HepG2 (cell line): Measurements from ENCODE around the gene LINS1. TPM values are rescaled to one million over a fixed set of nuclear protein-coding genes. Genes with fewer than 3 reads are reported as not detected.
A peak's percentile ranks its signal among the peaks of the same experiment; 100 is the strongest.

Experiments used
- ADNP ChIP-seq: sonication (generic); formaldehyde crosslinking; IDR thresholded peaks from 2 replicates; pipeline ENCODE4 v1.4.0; 2020; ENCODE audit warnings: missing genetic modification reagents
- CREBL2 ChIP-seq: sonication (generic); formaldehyde crosslinking; IDR thresholded peaks from 2 replicates; pipeline ENCODE4 v1.8.1; 2023; ENCODE audit warnings: missing genetic modification reagents, mild to moderate bottlenecking, borderline replicate concordance
- FOXA3 ChIP-seq: IDR thresholded peaks from 2 replicates; pipeline ENCODE4 v1.6.1; 2016; ENCODE audit warnings: missing genetic modification reagents, missing compliant biosample characterization
- FUBP1 ChIP-seq: sonication (generic); formaldehyde crosslinking; IDR thresholded peaks from 2 replicates; pipeline ENCODE4 v1.5.1; 2020; ENCODE audit warnings: missing genetic modification reagents, mild to moderate bottlenecking, borderline replicate concordance
- GZF1 ChIP-seq: sonication (generic); formaldehyde crosslinking; IDR thresholded peaks from 2 replicates; pipeline ENCODE4 v1.5.1; 2020; ENCODE audit warnings: mild to moderate bottlenecking, missing genetic modification reagents
- IKZF1 ChIP-seq: fragments of 450-650 bp; IDR thresholded peaks from 2 replicates; pipeline ENCODE4 v1.7.1; 2016
- JUNB ChIP-seq: sonication (generic); formaldehyde crosslinking; IDR thresholded peaks from 2 replicates; pipeline ENCODE4 v1.8.0; 2022; ENCODE audit warnings: missing genetic modification reagents, mild to moderate bottlenecking, borderline replicate concordance
- MIXL1 ChIP-seq: IDR thresholded peaks from 2 replicates; pipeline ENCODE4 v1.6.1; 2016
- MLLT10 ChIP-seq: sonication (generic); formaldehyde crosslinking; IDR thresholded peaks from 2 replicates; pipeline ENCODE4 v1.4.0; 2020; ENCODE audit warnings: missing genetic modification reagents
- NFE2L2 ChIP-seq: fragments of 150-350 bp; IDR thresholded peaks from 2 replicates; pipeline ENCODE4 v1.6.1; 2014; ENCODE audit warnings: low read length
- NR2C2 ChIP-seq: sonication (generic); formaldehyde crosslinking; IDR thresholded peaks from 2 replicates; pipeline ENCODE4 v1.4.0; 2020; ENCODE audit warnings: missing genetic modification reagents, mild to moderate bottlenecking, moderate library complexity, borderline replicate concordance
- PRPF4 ChIP-seq: fragments of 200-400 bp; formaldehyde crosslinking; IDR thresholded peaks from 2 replicates; pipeline ENCODE4 v1.6.1; 2016; ENCODE audit warnings: low read length, low read depth; ENCODE audit not compliant: poor library complexity, severe bottlenecking
- RAD21 ChIP-seq: fragments of 450-650 bp; formaldehyde crosslinking; IDR thresholded peaks from 2 replicates; pipeline ENCODE4 v1.5.0; 2020; ENCODE audit warnings: mild to moderate bottlenecking
- RNF2 ChIP-seq: fragments of 450-650 bp; conservative IDR thresholded peaks from 2 replicates; pipeline ENCODE4 v1.6.1; 2016; ENCODE audit warnings: low read depth
- SAFB2 ChIP-seq: sonication (generic); formaldehyde crosslinking; IDR thresholded peaks from 2 replicates; pipeline ENCODE4 v1.5.1; 2020; ENCODE audit warnings: missing genetic modification reagents, low read depth, mild to moderate bottlenecking, borderline replicate concordance
- SOX6 ChIP-seq, 2 experiments: fragments of 450-650 bp in 1 of 2; sonication (generic) in 1 of 2; formaldehyde crosslinking in 1 of 2; IDR thresholded peaks; 2 replicates each; pipeline versions ENCODE4 v1.4.0 to v1.6.1; 2017 to 2020; ENCODE audit warnings: antibody characterized with exemption in 1 of 2, mild to moderate bottlenecking in 1 of 2, missing genetic modification reagents in 1 of 2
- TEAD3 ChIP-seq: optimal IDR thresholded peaks from 2 replicates; pipeline ENCODE3; 2016; ENCODE audit warnings: borderline replicate concordance
- TRIM22 ChIP-seq: fragments of 450-650 bp; IDR thresholded peaks from 2 replicates; pipeline ENCODE4 v1.6.1; 2017
- ZKSCAN1 ChIP-seq: fragments of 150-350 bp; IDR thresholded peaks from 2 replicates; pipeline ENCODE4 v1.6.1; 2014; ENCODE audit warnings: low read length
- ZNF138 ChIP-seq: sonication (generic); formaldehyde crosslinking; IDR thresholded peaks from 2 replicates; pipeline ENCODE4 v1.5.0; 2020; ENCODE audit warnings: mild to moderate bottlenecking, low read depth, missing genetic modification reagents
- ZNF180 ChIP-seq: sonication (generic); formaldehyde crosslinking; IDR thresholded peaks from 2 replicates; pipeline ENCODE4 v1.4.0; 2020; ENCODE audit warnings: low read depth, missing genetic modification reagents, borderline replicate concordance
- ZNF225 ChIP-seq: sonication (generic); formaldehyde crosslinking; IDR thresholded peaks from 2 replicates; pipeline ENCODE4 v1.4.0; 2020; ENCODE audit warnings: mild to moderate bottlenecking, missing genetic modification reagents
- ZNF24 ChIP-seq: fragments of 450-650 bp; IDR thresholded peaks from 2 replicates; pipeline ENCODE4 v1.6.1; 2017; ENCODE audit warnings: antibody characterized with exemption, mild to moderate bottlenecking
- ZNF33B ChIP-seq: sonication (generic); formaldehyde crosslinking; IDR thresholded peaks from 2 replicates; pipeline ENCODE4 v1.5.1; 2020; ENCODE audit warnings: mild to moderate bottlenecking, missing genetic modification reagents
- ZNF512 ChIP-seq: sonication (generic); formaldehyde crosslinking; IDR thresholded peaks from 2 replicates; pipeline ENCODE4 v1.4.0; 2020; ENCODE audit warnings: mild to moderate bottlenecking, missing genetic modification reagents
- ZNF552 ChIP-seq: sonication (generic); formaldehyde crosslinking; IDR thresholded peaks from 2 replicates; pipeline ENCODE4 v1.9.0; 2022; ENCODE audit warnings: missing genetic modification reagents, mild to moderate bottlenecking, borderline replicate concordance
- polyA plus RNA-seq, 8 experiments: library from polyadenylated mRNA; depleted of rRNA in 3 of 8; stranded (reverse) in 7 of 8; unstranded in 1 of 8; fragments of >200 nt; fragmentation: Illumina TruSeq in 4 of 8; extraction: Trizol in 4 of 8; gene quantifications; 2 replicates each; pipeline versions ENCODE4 v1.2.1 to v1.2.3, GENCODE V29; 2011 to 2016; ENCODE audit warnings: low read depth in 4 of 8, missing spikeins in 1 of 8, mixed read lengths in 1 of 8; ENCODE audit not compliant: insufficient read depth in 1 of 8
- total RNA-seq, 5 experiments: library from RNA; depleted of rRNA; stranded (reverse); fragments of >200 nt; fragmentation: Illumina TruSeq; extraction: Trizol; gene quantifications; 2 replicates each; pipeline ENCODE4 v1.2.3, GENCODE V29; 2016; ENCODE audit warnings: low read depth in 1 of 5

LINS1 gene
- total and polyA plus RNA-seq, 2 of the 13 experiments (the other 11 are each of a cell fraction or from before 2014, with no cell fraction given): 9.8 to 10.4 TPM

GRCh38 chr15:100602064-100602822 lies at the start of gene LINS1, which contains the start of gene ASB7 (continued):
- no peak for TF ChIP-seq ZNF138 (CRISPR knock-in tag)
- no peak for TF ChIP-seq CREBL2 (CRISPR knock-in tag)
- no peak for TF ChIP-seq ZNF180 (CRISPR knock-in tag)
- TF ChIP-seq SAFB2: no peak
- TF ChIP-seq TRIM22: no peak
- no peak for TF ChIP-seq ZNF552 (CRISPR knock-in tag)
- TF ChIP-seq MLLT10: no peak
- TF ChIP-seq RAD21 (CRISPR knock-in tag): peak; percentile 51; the same call in 1 of the 2 replicates
- TF ChIP-seq ZKSCAN1: no peak
- TF ChIP-seq SOX6 (IDR thresholded peaks at IDR 0.05): no peak
- 0 out of 2 replicates have a peak, but pooled peaks have one; percentile 2 for TF ChIP-seq SOX6 (CRISPR knock-in tag; IDR thresholded peaks at IDR 0.05)
- TF ChIP-seq ADNP (CRISPR knock-in tag): no peak
- no peak for TF ChIP-seq IKZF1
- TF ChIP-seq JUNB (CRISPR knock-in tag): no peak
- peak; percentile 98 for TF ChIP-seq NR2C2 (CRISPR knock-in tag)
- TF ChIP-seq ZNF225: 0 out of 2 replicates have a peak, but pooled peaks have one; percentile 45
- no peak for TF ChIP-seq RNF2
- no peak for TF ChIP-seq NFE2L2
- no peak for TF ChIP-seq MIXL1 (CRISPR knock-in tag)
- TF ChIP-seq ZNF24: no peak
- no peak for TF ChIP-seq ZNF33B (CRISPR knock-in tag)
- TF ChIP-seq PRPF4: no peak
- no peak for TF ChIP-seq FOXA3 (CRISPR knock-in tag)
- no peak for TF ChIP-seq GZF1
- TF ChIP-seq ZNF512 (CRISPR knock-in tag): no peak
- no peak for TF ChIP-seq TEAD3
- TF ChIP-seq FUBP1: no peak
